Sigmoid colon (tissue), 7 donors: ENCODE measurements around the gene LPCAT3. TPM values are rescaled to one million over a fixed set of nuclear protein-coding genes. Genes with fewer than 3 reads are reported as not detected.

Experiments used
- DNase-seq: peaks from one replicate; pipeline ENCODE4 v3.0.0-alpha.2; 2019
- H3K27ac ChIP-seq, 4 donors: fragments of 200-600 bp; sonication (generic); one replicate each; pipeline ENCODE4 v1.5.1; 2016 to 2019; ENCODE audit warnings: mild to moderate bottlenecking in 1 of 4
- H3K27me3 ChIP-seq, 3 donors: fragments of 200-600 bp; sonication (generic); one replicate each; pipeline ENCODE4 v1.5.1; 2019; ENCODE audit warnings: mild to moderate bottlenecking in 1 of 3
- H3K36me3 ChIP-seq, 4 donors: fragments of 200-600 bp; sonication (generic); one replicate each; pipeline ENCODE4 v1.5.1; 2016 to 2019
- H3K4me1 ChIP-seq, 4 donors: fragments of 200-600 bp; sonication (generic); one replicate each; pipeline ENCODE4 v1.5.1; 2017 to 2019
- H3K4me3 ChIP-seq, 4 donors: fragments of 200-600 bp; sonication (generic); one replicate each; pipeline ENCODE4 v1.5.1; 2017 to 2019; ENCODE audit warnings: mild to moderate bottlenecking in 2 of 4, moderate library complexity in 1 of 4
- H3K9me3 ChIP-seq, 4 donors: fragments of 200-600 bp in 3 of 4; sonication (generic) in 3 of 4; one replicate each; pipeline versions ENCODE4 v1.5.1 to v1.6.1; 2013 to 2019
- CTCF ChIP-seq, 4 experiments: fragments of 450-650 bp in 3 of 4; fragments of 200-600 bp in 1 of 4; IDR thresholded peaks; one replicate each; pipeline ENCODE4 v1.5.1; 2016 to 2019; ENCODE audit warnings: antibody characterized with exemption in 4 of 4, mild to moderate bottlenecking in 3 of 4, moderate library complexity in 2 of 4
- EP300 ChIP-seq, 4 donors: sonication (generic); formaldehyde crosslinking; IDR thresholded peaks; one replicate each; pipeline ENCODE4 v1.6.1; 2017; ENCODE audit warnings: antibody characterized with exemption in 4 of 4
- POLR2A ChIP-seq, 2 donors: fragments of 450-650 bp; IDR thresholded peaks; one replicate each; pipeline ENCODE4 v1.6.1; 2016; ENCODE audit warnings: antibody characterized with exemption in 2 of 2, mild to moderate bottlenecking in 2 of 2, moderate library complexity in 2 of 2
- POLR2AphosphoS5 ChIP-seq, 4 donors: sonication (generic); formaldehyde crosslinking; IDR thresholded peaks; one replicate each; pipeline ENCODE4 v1.6.1; 2017; ENCODE audit warnings: antibody characterized with exemption in 4 of 4
- WGBS, 2 donors: extraction: QIAGEN DNeasy Blood & Tissue Kit; methylation state at CpG; one replicate each; pipeline ENCODE4 v1.1.7; 2013; 5-methylcytosine and 5-hydroxymethylcytosine counted together
- intact Hi-C: fragments of 100-400 bp; cut with DNase I; formaldehyde crosslinking; loops from one replicate; pipeline ENCODE4 v1.15.1; 2023
- polyA plus RNA-seq, 3 donors: library from polyadenylated mRNA; stranded (reverse); fragments of 200-250 nt; gene quantifications; one replicate each; pipeline ENCODE4 v1.2.3, GENCODE V29; 2013
- total RNA-seq, 4 donors: library from RNA; depleted of rRNA; stranded (reverse); fragments of >200 nt; gene quantifications; one replicate each; pipeline ENCODE4 v1.1.0, GENCODE V29; 2016
- donor health status: healthy with polysubstance abuse.
- donor health status: Bipolar disorder and iron deficiency.
- donor health status: healthy.

LPCAT3 gene
- total and polyA plus RNA-seq, 7 donors = 7.8 to 47.9 (median 25.3) TPM

DNA sequence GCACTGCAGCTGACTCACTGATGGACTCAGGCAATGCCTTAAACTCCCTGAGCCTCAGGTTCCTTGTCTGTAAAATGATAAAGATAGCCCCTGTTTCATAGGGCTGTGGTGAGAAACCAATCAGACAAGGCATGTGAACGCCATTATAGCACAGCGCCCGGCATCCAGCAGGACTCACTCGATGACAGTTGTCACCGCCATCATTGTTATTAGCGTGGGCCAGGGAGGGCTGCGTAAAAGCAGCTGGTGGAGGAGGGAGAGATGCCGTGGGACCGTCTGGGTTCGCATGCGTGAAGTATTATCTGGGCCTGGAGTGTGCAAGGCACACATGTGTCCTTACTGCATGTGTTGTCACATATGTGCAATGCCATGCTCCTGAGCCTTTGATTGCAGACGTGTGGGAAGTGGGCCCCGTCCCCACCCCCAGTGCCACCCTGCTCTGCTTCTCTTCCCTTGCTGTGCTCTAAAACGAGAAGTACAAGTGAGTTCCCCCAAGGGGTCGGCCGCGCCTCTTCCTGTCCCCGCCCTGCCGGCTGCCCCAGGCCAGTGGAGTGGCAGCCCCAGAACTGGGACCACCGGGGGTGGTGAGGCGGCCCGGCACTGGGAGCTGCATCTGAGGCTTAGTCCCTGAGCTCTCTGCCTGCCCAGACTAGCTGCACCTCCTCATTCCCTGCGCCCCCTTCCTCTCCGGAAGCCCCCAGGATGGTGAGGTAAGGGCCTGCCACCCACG, 67.3 kb downstream of the LPCAT3 start, which contains the start of gene PTPN6:
Gene PTPN6, plus strand, starts transcription at position 546 of the 730 bp plus-strand sequence. Its CDS starts 157 bp downstream, at position 703.
- TF ChIP-seq POLR2A (IDR thresholded peaks at IDR 0.05) = no peak
- TF ChIP-seq CTCF (IDR thresholded peaks at IDR 0.05) = no peak
- TF ChIP-seq EP300 (IDR thresholded peaks at IDR 0.05) = no peak
- TF ChIP-seq POLR2AphosphoS5 (IDR thresholded peaks at IDR 0.05) = peak in 2 of 4 donors; percentile 11 to 24
- intact Hi-C loops = no loop called here
- DNase-seq = peak; percentile 75
- H3K4me3 ChIP-seq = peak within 1 kb of the TSS in 3 of 4 donors; percentile 21 to 48 (median 31)
- 43 to 77% methylated on average over 25 of the region's 25 CpGs for WGBS, 2 donors
- no peaks in the 10 kb centered on the region for H3K9me3 ChIP-seq
- peaks cover 0 to 7% (median 0%) of the 10 kb centered on the region in 4 donors for H3K36me3 ChIP-seq
- H3K4me1 ChIP-seq = peaks cover 0 to 11% (median 7%) of the 10 kb centered on the region in 4 donors
- H3K27me3 ChIP-seq = no peaks in the 10 kb centered on the region
- H3K27ac ChIP-seq = peak within 1 kb of the TSS; percentile 50 to 57 (median 54)

DNA sequence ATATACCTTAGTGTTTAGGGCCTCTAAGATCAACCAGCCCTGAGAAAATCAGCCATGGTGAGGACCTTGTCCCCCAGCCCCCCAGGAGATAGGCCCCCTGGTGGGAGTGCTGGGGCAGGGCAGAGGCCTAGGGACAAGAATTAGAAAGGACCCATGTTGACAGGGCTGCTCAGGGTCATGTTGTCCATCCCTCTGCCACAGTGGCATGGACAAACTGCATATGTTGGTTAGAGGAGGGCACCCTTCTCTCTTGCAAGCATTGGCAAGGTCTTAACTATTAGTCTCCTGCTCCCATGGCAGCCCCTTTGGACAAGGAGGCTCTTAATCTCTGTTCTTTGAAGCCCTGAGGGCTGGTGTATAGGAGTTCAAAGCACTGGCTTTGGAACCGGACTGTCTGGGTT, 67.9 kb downstream of the LPCAT3 start:
- H3K36me3 ChIP-seq = peaks cover 0 to 12% (median 0%) of the 10 kb centered on the region in 4 donors
- peak; percentile 36 for DNase-seq
- no peaks in the 10 kb centered on the region for H3K9me3 ChIP-seq
- WGBS, 2 donors = 54 to 87% methylated on average over 1 of the region's 1 CpG
- TF ChIP-seq POLR2AphosphoS5 (IDR thresholded peaks at IDR 0.05) = no peak
- TF ChIP-seq CTCF (IDR thresholded peaks at IDR 0.05) = no peak
- no peak for TF ChIP-seq EP300 (IDR thresholded peaks at IDR 0.05)
- no peak for TF ChIP-seq POLR2A (IDR thresholded peaks at IDR 0.05)
- H3K27me3 ChIP-seq = no peaks in the 10 kb centered on the region
- intact Hi-C loops = no loop called here
- H3K4me1 ChIP-seq = peaks cover 0 to 17% (median 12%) of the 10 kb centered on the region in 4 donors
- H3K27ac ChIP-seq = peak overlapping the region in 1 of 4 donors; percentile 57
- H3K4me3 ChIP-seq = no peak overlapping the region

DNA sequence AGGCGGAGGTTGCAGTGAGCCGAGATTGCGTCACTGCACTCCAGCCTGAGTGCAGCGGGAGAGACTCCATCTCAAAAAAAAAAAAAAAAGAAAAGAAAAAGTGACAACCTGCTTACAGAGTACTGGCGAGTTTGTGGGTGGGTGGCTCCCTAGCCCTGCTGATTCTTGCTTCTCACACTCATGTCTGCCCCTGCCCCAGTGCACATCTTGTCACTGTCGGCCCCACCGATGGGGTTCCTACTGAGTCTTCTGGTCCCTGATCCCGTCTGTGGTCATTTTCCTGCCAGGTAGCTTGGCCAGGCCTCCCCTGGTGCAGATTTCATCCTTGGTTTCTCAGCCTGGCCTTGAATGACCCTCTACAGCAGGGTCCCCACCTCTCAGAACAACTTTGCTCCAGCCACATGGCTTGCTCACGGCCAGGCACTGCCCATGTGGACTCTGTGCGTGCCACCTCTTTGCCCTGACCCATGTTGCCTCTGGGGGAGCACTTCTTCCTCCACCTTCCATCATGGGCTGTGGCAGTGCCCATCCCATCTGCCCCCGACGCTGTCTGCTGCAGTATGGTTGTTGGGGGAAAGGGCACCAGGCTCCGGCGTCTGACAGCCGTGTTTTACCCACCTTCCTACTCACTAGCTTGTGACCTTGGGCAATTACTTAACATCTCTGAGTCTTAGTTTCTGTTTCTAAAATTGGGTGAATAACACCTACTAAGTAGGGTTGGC, 69.2 kb downstream of the LPCAT3 start:
- Histone ChIP-seq H3K4me3 (no peak overlapping the region), H3K4me1 (peaks cover 0 to 27% (median 19%) of the 10 kb centered on the region in 4 donors), H3K27ac (no peak overlapping the region), H3K36me3 (peaks cover 0 to 12% (median 0%) of the 10 kb centered on the region in 4 donors), H3K9me3 (no peaks in the 10 kb centered on the region), H3K27me3 (no peaks in the 10 kb centered on the region)
- no peak for DNase-seq
- 75 to 87% methylated on average over 15 of the region's 15 CpGs for WGBS, 2 donors
- TF ChIP-seq POLR2A (IDR thresholded peaks at IDR 0.05) (no peak), EP300 (IDR thresholded peaks at IDR 0.05) (no peak), POLR2AphosphoS5 (IDR thresholded peaks at IDR 0.05) (no peak), CTCF (IDR thresholded peaks at IDR 0.05) (no peak)
- intact Hi-C loops = no loop called here

GRCh38 chr12:6947615-6948014, 70.7 kb downstream of the LPCAT3 start:
- TF ChIP-seq CTCF (IDR thresholded peaks at IDR 0.05) (no peak), EP300 (IDR thresholded peaks at IDR 0.05) (no peak), POLR2AphosphoS5 (IDR thresholded peaks at IDR 0.05) (no peak), POLR2A (IDR thresholded peaks at IDR 0.05) (no peak)
- H3K27me3 ChIP-seq = no peaks in the 10 kb centered on the region
- H3K9me3 ChIP-seq = no peaks in the 10 kb centered on the region
- H3K4me3 ChIP-seq = no peak overlapping the region
- no peak for DNase-seq
- H3K36me3 ChIP-seq = peaks cover 0 to 12% (median 0%) of the 10 kb centered on the region in 4 donors
- intact Hi-C loops = no loop called here
- H3K27ac ChIP-seq = no peak overlapping the region
- 87% methylated on average over 8 of the region's 8 CpGs for WGBS, 2 donors
- H3K4me1 ChIP-seq = peaks cover 0 to 35% (median 26%) of the 10 kb centered on the region in 4 donors
